HEK293 (cell line): Measurements from ENCODE around the gene ALG11.

Experiments used
- CTCF ChIA-PET: fragments of 350-600 bp; formaldehyde crosslinking; extraction: SDS; loops from one replicate; lab custom pipeline; 2021; ENCODE audit warnings: antibody characterized with exemption; lab: Yijun Ruan, JAX
- POLR2A ChIA-PET: fragments of 300-600 bp; formaldehyde crosslinking; extraction: SDS; loops from one replicate; lab custom pipeline; 2020; ENCODE audit warnings: antibody characterized with exemption, inconsistent platforms; lab: Yijun Ruan, JAX
- H3K27ac ChIP-seq: fragments of 200-500 bp; sonication (Bioruptor generic); 2 replicates; pipeline ENCODE4 v1.5.1; 2014; ENCODE audit warnings: low read depth, low read length, control low read depth, inconsistent platforms; ENCODE audit errors: extremely low read depth
- H3K36me3 ChIP-seq, 2 experiments: fragments of 200-500 bp in 1 of 2; sonication (Bioruptor generic) in 1 of 2; 1 replicate in 1 of 2; 2 replicates in 1 of 2; pipeline ENCODE4 v1.5.1; 2014 to 2017; ENCODE audit warnings: inconsistent platforms in 2 of 2, low read length in 2 of 2; ENCODE audit not compliant: control insufficient read depth in 2 of 2, insufficient read depth in 1 of 2
- H3K4me1 ChIP-seq: fragments of 200-500 bp; sonication (Bioruptor generic); 2 replicates; pipeline ENCODE4 v1.5.1; 2014; ENCODE audit warnings: mild to moderate bottlenecking, low read length, inconsistent platforms; ENCODE audit not compliant: control insufficient read depth, insufficient read depth
- H3K4me3 ChIP-seq: 2 replicates; pipeline ENCODE4 v1.5.1; 2011; ENCODE audit warnings: low read depth, mild to moderate bottlenecking, control low read depth, low read length, moderate library complexity
- H3K9me3 ChIP-seq: fragments of 200-500 bp; sonication (Bioruptor generic); 2 replicates; pipeline ENCODE4 v1.5.1; 2014; ENCODE audit warnings: low read depth, low read length, inconsistent platforms; ENCODE audit not compliant: control insufficient read depth, insufficient read depth
- KLF1 ChIP-seq: fragments of 450-650 bp; formaldehyde crosslinking; IDR thresholded peaks from 2 replicates; pipeline ENCODE4 v1.5.1; 2016; ENCODE audit warnings: missing biosample characterization, missing genetic modification characterization
- SCRT2 ChIP-seq: fragments of 450-650 bp; formaldehyde crosslinking; IDR thresholded peaks from 2 replicates; pipeline ENCODE4 v1.5.1; 2016; ENCODE audit warnings: missing biosample characterization, missing genetic modification characterization
- SP3 ChIP-seq: fragments of 450-650 bp; formaldehyde crosslinking; IDR thresholded peaks from 2 replicates; pipeline ENCODE4 v1.5.1; 2016; ENCODE audit warnings: missing biosample characterization, missing genetic modification characterization
- ZFP41 ChIP-seq: fragments of 450-650 bp; formaldehyde crosslinking; IDR thresholded peaks from 2 replicates; pipeline ENCODE4 v1.5.1; 2016; ENCODE audit warnings: missing biosample characterization, missing genetic modification characterization, borderline replicate concordance
- ZNF202 ChIP-seq: fragments of 450-650 bp; formaldehyde crosslinking; IDR thresholded peaks from 2 replicates; pipeline ENCODE4 v1.5.1; 2016; ENCODE audit warnings: missing biosample characterization, missing genetic modification characterization, borderline replicate concordance
- ZNF223 ChIP-seq: fragments of 450-650 bp; formaldehyde crosslinking; IDR thresholded peaks from 2 replicates; pipeline ENCODE4 v1.5.1; 2016; ENCODE audit warnings: missing biosample characterization, missing genetic modification characterization
- ZNF302 ChIP-seq: fragments of 450-650 bp; formaldehyde crosslinking; IDR thresholded peaks from 2 replicates; pipeline ENCODE4 v1.5.1; 2016; ENCODE audit warnings: missing biosample characterization, missing genetic modification characterization, low read depth
- ZNF558 ChIP-seq: fragments of 450-650 bp; formaldehyde crosslinking; IDR thresholded peaks from 2 replicates; pipeline ENCODE4 v1.5.1; 2016; ENCODE audit warnings: missing biosample characterization, missing genetic modification characterization
- ZNF843 ChIP-seq: fragments of 450-650 bp; formaldehyde crosslinking; IDR thresholded peaks from 2 replicates; pipeline ENCODE4 v1.5.1; 2016; ENCODE audit warnings: missing biosample characterization, missing genetic modification characterization
- TF ChIP-seq, protein P1 (sequence below): fragments of 450-650 bp; formaldehyde crosslinking; IDR thresholded peaks from 2 replicates; pipeline ENCODE4 v1.5.1; 2016; ENCODE audit warnings: missing biosample characterization, missing genetic modification characterization
- TF ChIP-seq, protein P2 (sequence below): fragments of 450-650 bp; formaldehyde crosslinking; IDR thresholded peaks from 2 replicates; pipeline ENCODE4 v1.5.1; 2016; ENCODE audit warnings: missing biosample characterization, missing genetic modification characterization
- TF ChIP-seq, protein P3 (sequence below): fragments of 450-650 bp; formaldehyde crosslinking; IDR thresholded peaks from 2 replicates; pipeline ENCODE4 v1.5.1; 2017; ENCODE audit warnings: missing biosample characterization, missing genetic modification characterization
- TF ChIP-seq, protein P4 (sequence below): fragments of 450-650 bp; formaldehyde crosslinking; IDR thresholded peaks from 2 replicates; pipeline ENCODE4 v1.5.1; 2016; ENCODE audit warnings: missing biosample characterization, missing genetic modification characterization
- TF ChIP-seq, protein P5 (sequence below): fragments of 450-650 bp; formaldehyde crosslinking; IDR thresholded peaks from 2 replicates; pipeline ENCODE4 v1.5.1; 2016; ENCODE audit warnings: missing biosample characterization, missing genetic modification characterization
- TF ChIP-seq, protein P6 (sequence below): fragments of 450-650 bp; formaldehyde crosslinking; IDR thresholded peaks from 2 replicates; pipeline ENCODE4 v1.5.1; 2016; ENCODE audit warnings: missing biosample characterization, missing genetic modification characterization, borderline replicate concordance
- TF ChIP-seq, protein P7 (sequence below): sonication (generic); formaldehyde crosslinking; IDR thresholded peaks from 2 replicates; pipeline ENCODE4 v1.8.1; 2022; ENCODE audit warnings: mild to moderate bottlenecking, moderate library complexity, missing genetic modification reagents
- TF ChIP-seq, protein P8 (sequence below): fragments of 450-650 bp; formaldehyde crosslinking; IDR thresholded peaks from 2 replicates; pipeline ENCODE4; 2016; ENCODE audit warnings: missing biosample characterization, missing genetic modification characterization

Gene ALG11

DNA sequence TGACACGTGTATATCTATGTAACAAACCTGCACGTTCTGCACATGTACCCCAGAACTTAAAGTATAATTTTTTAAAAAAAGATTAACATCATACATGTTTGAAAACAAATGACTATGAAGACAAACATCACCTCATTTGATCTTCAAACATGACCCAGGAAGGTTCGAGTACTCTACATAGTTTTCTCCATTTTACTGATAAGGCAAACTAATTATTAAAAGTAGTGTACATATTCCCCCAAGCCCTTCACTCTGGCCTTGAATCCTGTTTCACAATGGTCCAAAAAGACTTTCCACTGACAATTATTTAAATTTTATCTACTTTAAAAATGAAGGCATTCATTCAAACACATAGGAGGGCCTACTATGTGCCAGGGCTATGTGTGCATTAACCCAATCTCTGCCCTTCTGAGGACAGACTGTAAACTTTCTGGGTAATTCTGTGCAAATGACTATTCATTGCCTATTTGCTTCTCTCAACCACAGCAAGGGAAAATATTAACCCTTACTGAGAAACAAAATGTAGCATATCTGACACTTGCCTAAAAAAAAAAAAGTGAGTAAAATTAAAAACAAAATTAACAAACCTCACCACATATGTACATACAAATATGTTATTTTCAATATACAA, 23.1 kb upstream of the ALG11 start:
- CTCF ChIA-PET = no interaction called here
- TF ChIP-seq, protein P1, sequence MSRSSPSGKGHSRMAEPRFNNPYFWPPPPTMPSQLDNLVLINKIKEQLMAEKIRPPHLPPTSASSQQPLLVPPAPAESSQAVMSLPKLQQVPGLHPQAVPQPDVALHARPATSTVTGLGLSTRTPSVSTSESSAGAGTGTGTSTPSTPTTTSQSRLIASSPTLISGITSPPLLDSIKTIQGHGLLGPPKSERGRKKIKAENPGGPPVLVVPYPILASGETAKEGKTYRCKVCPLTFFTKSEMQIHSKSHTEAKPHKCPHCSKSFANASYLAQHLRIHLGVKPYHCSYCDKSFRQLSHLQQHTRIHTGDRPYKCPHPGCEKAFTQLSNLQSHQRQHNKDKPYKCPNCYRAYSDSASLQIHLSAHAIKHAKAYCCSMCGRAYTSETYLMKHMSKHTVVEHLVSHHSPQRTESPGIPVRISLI (tag by site-specific recombination) = no peak
- TF ChIP-seq, protein P2, sequence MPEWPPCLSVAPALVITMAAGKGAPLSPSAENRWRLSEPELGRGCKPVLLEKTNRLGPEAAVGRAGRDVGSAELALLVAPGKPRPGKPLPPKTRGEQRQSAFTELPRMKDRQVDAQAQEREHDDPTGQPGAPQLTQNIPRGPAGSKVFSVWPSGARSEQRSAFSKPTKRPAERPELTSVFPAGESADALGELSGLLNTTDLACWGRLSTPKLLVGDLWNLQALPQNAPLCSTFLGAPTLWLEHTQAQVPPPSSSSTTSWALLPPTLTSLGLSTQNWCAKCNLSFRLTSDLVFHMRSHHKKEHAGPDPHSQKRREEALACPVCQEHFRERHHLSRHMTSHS = no peak
- TF ChIP-seq, protein P3, sequence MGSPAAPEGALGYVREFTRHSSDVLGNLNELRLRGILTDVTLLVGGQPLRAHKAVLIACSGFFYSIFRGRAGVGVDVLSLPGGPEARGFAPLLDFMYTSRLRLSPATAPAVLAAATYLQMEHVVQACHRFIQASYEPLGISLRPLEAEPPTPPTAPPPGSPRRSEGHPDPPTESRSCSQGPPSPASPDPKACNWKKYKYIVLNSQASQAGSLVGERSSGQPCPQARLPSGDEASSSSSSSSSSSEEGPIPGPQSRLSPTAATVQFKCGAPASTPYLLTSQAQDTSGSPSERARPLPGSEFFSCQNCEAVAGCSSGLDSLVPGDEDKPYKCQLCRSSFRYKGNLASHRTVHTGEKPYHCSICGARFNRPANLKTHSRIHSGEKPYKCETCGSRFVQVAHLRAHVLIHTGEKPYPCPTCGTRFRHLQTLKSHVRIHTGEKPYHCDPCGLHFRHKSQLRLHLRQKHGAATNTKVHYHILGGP = no peak
- TF ChIP-seq ZNF843 (tag by site-specific recombination) (no peak), KLF1 (tag by site-specific recombination) (no peak)
- TF ChIP-seq, protein P4, sequence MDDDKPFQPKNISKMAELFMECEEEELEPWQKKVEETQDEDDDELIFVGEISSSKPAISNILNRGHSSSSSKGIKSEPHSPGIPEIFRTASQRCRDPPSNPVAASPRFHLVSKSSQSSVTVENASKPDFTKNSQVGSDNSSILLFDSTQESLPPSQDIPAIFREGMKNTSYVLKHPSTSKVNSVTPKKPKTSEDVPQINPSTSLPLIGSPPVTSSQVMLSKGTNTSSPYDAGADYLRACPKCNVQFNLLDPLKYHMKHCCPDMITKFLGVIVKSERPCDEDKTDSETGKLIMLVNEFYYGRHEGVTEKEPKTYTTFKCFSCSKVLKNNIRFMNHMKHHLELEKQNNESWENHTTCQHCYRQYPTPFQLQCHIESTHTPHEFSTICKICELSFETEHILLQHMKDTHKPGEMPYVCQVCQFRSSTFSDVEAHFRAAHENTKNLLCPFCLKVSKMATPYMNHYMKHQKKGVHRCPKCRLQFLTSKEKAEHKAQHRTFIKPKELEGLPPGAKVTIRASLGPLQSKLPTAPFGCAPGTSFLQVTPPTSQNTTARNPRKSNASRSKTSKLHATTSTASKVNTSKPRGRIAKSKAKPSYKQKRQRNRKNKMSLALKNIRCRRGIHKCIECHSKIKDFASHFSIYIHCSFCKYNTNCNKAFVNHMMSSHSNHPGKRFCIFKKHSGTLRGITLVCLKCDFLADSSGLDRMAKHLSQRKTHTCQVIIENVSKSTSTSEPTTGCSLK (tag by site-specific recombination) = no peak
- TF ChIP-seq, protein P5, sequence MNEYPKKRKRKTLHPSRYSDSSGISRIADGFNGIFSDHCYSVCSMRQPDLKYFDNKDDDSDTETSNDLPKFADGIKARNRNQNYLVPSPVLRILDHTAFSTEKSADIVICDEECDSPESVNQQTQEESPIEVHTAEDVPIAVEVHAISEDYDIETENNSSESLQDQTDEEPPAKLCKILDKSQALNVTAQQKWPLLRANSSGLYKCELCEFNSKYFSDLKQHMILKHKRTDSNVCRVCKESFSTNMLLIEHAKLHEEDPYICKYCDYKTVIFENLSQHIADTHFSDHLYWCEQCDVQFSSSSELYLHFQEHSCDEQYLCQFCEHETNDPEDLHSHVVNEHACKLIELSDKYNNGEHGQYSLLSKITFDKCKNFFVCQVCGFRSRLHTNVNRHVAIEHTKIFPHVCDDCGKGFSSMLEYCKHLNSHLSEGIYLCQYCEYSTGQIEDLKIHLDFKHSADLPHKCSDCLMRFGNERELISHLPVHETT = no peak
- TF ChIP-seq, protein P6, sequence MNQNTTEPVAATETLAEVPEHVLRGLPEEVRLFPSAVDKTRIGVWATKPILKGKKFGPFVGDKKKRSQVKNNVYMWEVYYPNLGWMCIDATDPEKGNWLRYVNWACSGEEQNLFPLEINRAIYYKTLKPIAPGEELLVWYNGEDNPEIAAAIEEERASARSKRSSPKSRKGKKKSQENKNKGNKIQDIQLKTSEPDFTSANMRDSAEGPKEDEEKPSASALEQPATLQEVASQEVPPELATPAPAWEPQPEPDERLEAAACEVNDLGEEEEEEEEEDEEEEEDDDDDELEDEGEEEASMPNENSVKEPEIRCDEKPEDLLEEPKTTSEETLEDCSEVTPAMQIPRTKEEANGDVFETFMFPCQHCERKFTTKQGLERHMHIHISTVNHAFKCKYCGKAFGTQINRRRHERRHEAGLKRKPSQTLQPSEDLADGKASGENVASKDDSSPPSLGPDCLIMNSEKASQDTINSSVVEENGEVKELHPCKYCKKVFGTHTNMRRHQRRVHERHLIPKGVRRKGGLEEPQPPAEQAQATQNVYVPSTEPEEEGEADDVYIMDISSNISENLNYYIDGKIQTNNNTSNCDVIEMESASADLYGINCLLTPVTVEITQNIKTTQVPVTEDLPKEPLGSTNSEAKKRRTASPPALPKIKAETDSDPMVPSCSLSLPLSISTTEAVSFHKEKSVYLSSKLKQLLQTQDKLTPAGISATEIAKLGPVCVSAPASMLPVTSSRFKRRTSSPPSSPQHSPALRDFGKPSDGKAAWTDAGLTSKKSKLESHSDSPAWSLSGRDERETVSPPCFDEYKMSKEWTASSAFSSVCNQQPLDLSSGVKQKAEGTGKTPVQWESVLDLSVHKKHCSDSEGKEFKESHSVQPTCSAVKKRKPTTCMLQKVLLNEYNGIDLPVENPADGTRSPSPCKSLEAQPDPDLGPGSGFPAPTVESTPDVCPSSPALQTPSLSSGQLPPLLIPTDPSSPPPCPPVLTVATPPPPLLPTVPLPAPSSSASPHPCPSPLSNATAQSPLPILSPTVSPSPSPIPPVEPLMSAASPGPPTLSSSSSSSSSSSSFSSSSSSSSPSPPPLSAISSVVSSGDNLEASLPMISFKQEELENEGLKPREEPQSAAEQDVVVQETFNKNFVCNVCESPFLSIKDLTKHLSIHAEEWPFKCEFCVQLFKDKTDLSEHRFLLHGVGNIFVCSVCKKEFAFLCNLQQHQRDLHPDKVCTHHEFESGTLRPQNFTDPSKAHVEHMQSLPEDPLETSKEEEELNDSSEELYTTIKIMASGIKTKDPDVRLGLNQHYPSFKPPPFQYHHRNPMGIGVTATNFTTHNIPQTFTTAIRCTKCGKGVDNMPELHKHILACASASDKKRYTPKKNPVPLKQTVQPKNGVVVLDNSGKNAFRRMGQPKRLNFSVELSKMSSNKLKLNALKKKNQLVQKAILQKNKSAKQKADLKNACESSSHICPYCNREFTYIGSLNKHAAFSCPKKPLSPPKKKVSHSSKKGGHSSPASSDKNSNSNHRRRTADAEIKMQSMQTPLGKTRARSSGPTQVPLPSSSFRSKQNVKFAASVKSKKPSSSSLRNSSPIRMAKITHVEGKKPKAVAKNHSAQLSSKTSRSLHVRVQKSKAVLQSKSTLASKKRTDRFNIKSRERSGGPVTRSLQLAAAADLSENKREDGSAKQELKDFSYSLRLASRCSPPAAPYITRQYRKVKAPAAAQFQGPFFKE (tag by site-specific recombination) = no peak
- Histone ChIP-seq H3K4me3 (no peak overlapping the region), H3K36me3 (no peaks in the 10 kb centered on the region), H3K4me1 (no peaks in the 10 kb centered on the region), H3K27ac (no peak overlapping the region), H3K9me3 (no peaks in the 10 kb centered on the region)
- POLR2A ChIA-PET = no interaction called here

DNA sequence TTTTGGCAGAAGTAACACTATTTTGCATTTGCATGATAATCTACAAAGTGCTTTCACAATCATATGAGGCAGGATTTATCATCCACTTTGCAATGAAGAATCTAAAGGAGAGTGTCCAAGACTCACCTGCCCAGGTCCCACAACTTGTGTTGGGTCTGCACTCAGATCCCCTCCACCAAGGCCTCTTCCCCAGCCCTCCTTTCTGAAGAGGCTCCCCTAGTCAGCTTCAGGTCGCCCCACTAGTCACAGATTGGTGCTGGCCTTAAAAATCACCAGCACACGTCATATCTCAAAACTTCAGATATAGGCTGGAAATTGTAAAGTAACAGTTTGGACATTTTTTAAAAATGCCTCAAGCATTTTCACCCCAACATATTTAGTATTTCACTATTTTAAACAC, 18.5 kb upstream of the ALG11 start:
- POLR2A ChIA-PET = no interaction called here
- TF ChIP-seq ZFP41 (tag by site-specific recombination) = no peak
- TF ChIP-seq, protein P7, sequence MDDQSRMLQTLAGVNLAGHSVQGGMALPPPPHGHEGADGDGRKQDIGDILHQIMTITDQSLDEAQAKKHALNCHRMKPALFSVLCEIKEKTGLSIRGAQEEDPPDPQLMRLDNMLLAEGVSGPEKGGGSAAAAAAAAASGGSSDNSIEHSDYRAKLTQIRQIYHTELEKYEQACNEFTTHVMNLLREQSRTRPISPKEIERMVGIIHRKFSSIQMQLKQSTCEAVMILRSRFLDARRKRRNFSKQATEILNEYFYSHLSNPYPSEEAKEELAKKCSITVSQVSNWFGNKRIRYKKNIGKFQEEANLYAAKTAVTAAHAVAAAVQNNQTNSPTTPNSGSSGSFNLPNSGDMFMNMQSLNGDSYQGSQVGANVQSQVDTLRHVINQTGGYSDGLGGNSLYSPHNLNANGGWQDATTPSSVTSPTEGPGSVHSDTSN = no peak
- TF ChIP-seq, protein P8, sequence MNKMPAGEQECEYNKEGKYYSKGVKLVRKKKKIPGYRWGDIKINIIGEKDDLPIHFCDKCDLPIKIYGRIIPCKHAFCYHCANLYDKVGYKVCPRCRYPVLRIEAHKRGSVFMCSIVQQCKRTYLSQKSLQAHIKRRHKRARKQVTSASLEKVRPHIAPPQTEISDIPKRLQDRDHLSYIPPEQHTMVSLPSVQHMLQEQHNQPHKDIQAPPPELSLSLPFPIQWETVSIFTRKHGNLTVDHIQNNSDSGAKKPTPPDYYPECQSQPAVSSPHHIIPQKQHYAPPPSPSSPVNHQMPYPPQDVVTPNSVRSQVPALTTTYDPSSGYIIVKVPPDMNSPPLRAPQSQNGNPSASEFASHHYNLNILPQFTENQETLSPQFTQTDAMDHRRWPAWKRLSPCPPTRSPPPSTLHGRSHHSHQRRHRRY (tag by site-specific recombination) = no peak
- TF ChIP-seq ZNF223 (tag by site-specific recombination) = no peak
- TF ChIP-seq SCRT2 (tag by site-specific recombination) = no peak
- no peak for TF ChIP-seq ZNF558 (tag by site-specific recombination)
- TF ChIP-seq ZNF302 = no peak
- TF ChIP-seq SP3 = no peak
- TF ChIP-seq ZNF202 (tag by site-specific recombination) = no peak

More for the DNA sequence above, 18.5 kb upstream of the ALG11 start:
- no peaks in the 10 kb centered on the region for H3K36me3 ChIP-seq
- H3K27ac ChIP-seq = no peak overlapping the region
- H3K9me3 ChIP-seq = no peaks in the 10 kb centered on the region
- peaks cover 13% of the 10 kb centered on the region for H3K4me1 ChIP-seq
- CTCF ChIA-PET = no interaction called here
- H3K4me3 ChIP-seq = no peak overlapping the region
